Renal pelvis (tissue), 4 donors: ENCODE data around the gene PTPRM. TPM values are rescaled to one million over a fixed set of nuclear protein-coding genes. Genes with fewer than 3 reads are reported as not detected.
"Not testable (repeated sequence)": the region's sequence is repeated elsewhere in the genome, so short reads cannot be mapped to it uniquely, and the experiment has no call there.

Experiments used
- DNase-seq: peaks from one replicate; pipeline ENCODE4 v3.0.0-alpha.2; 2013
- polyA plus RNA-seq, 3 donors: library from polyadenylated mRNA; unstranded; fragments of 120-200 nt; gene quantifications; one replicate each; pipeline ENCODE4 v1.2.1, GENCODE V29; 2013; ENCODE audit not compliant: insufficient read length in 3 of 3

The PTPRM gene
- polyA plus RNA-seq, 3 donors, result 77.7 to 97.3 (median 83.7) TPM

GRCh38 chr18:8427339-8427738, 860.2 kb downstream of the PTPRM start:
- DNase-seq, result no peak

- no peak for DNase-seq
Observed at GRCh38 chr18:8428951-8429350, 861.8 kb downstream of the PTPRM start.

- no peak for DNase-seq
Observed at GRCh38 chr18:8431036-8431435, 863.9 kb downstream of the PTPRM start.

- DNase-seq, result no peak
Observed at GRCh38 chr18:8433323-8433722, 866.2 kb downstream of the PTPRM start.

GRCh38 chr18:8433771-8434170, 866.7 kb downstream of the PTPRM start:
- DNase-seq, result no peak

- no peak for DNase-seq
Observed at GRCh38 chr18:8435376-8435775, 868.3 kb downstream of the PTPRM start.

- no peak for DNase-seq
Observed at GRCh38 chr18:8439055-8439454, 871.9 kb downstream of the PTPRM start.

GRCh38 chr18:8443505-8443904, 876.4 kb downstream of the PTPRM start:
- no peak for DNase-seq

GRCh38 chr18:8446936-8447335, 879.8 kb downstream of the PTPRM start:
- DNase-seq, result not testable (repeated sequence)

- no peak for DNase-seq
Observed at GRCh38 chr18:8448130-8448529, 881.0 kb downstream of the PTPRM start.

GRCh38 chr18:8450013-8450412, 882.9 kb downstream of the PTPRM start:
- DNase-seq, result no peak

- no peak for DNase-seq
Observed at GRCh38 chr18:8450898-8451665, 884.0 kb downstream of the PTPRM start.

- no peak for DNase-seq
Observed at GRCh38 chr18:8453528-8453927, 886.4 kb downstream of the PTPRM start.

GRCh38 chr18:8454136-8454535, 887.0 kb downstream of the PTPRM start:
- DNase-seq, result no peak

GRCh38 chr18:8455661-8456614, 888.8 kb downstream of the PTPRM start:
- DNase-seq, result no peak
